NCI-H1105 (cell line): ENCODE measurements around the gene KIR2DL4.
"Not testable (repeated sequence)": the region's sequence is repeated elsewhere in the genome, so short reads cannot be mapped to it uniquely, and the experiment has no call there.

Experiments used
- DNase-seq: peaks from one replicate; lab custom pipeline; 2025; lab: John Stamatoyannopoulos, UW

Gene KIR2DL4

GRCh38 chr19:54804571-54804970 lies 1.2 kb downstream of the KIR2DL4 start:
- DNase-seq, result no peak

GRCh38 chr19:54805665-54806515 lies 2.5 kb downstream of the KIR2DL4 start:
- no peak for DNase-seq

- DNase-seq, result no peak
Measured at GRCh38 chr19:54806516-54806838, 3.1 kb downstream of the KIR2DL4 start.

GRCh38 chr19:54814571-54814970 lies 11.2 kb downstream of the KIR2DL4 start:
- not testable (repeated sequence) for DNase-seq

GRCh38 chr19:54816251-54816650 lies 12.8 kb downstream of the KIR2DL4 start, which contains the start of gene KIR3DL1:
KIR3DL1 (plus strand) TSS chr19:54816468.
- not testable (repeated sequence) for DNase-seq

GRCh38 chr19:54817670-54818536 lies 14.5 kb downstream of the KIR2DL4 start:
- DNase-seq, result no peak

- DNase-seq, result not testable (repeated sequence)
Measured at GRCh38 chr19:54824416-54824815, 21.0 kb downstream of the KIR2DL4 start.

GRCh38 chr19:54825326-54825725 lies 21.9 kb downstream of the KIR2DL4 start:
- DNase-seq, result not testable (repeated sequence)

GRCh38 chr19:54828064-54828463 lies 24.7 kb downstream of the KIR2DL4 start:
- DNase-seq, result not testable (repeated sequence)

- not testable (repeated sequence) for DNase-seq
Measured at GRCh38 chr19:54832496-54832895, 29.1 kb downstream of the KIR2DL4 start, which contains the start of gene KIR2DS4. KIR2DS4 (plus strand) TSS chr19:54832676.

GRCh38 chr19:54835126-54835525 lies 31.7 kb downstream of the KIR2DL4 start:
- not testable (repeated sequence) for DNase-seq

- DNase-seq, result not testable (repeated sequence)
Measured at GRCh38 chr19:54837522-54837921, 34.1 kb downstream of the KIR2DL4 start.

GRCh38 chr19:54843171-54843570 lies 39.8 kb downstream of the KIR2DL4 start:
- not testable (repeated sequence) for DNase-seq

GRCh38 chr19:54850061-54850640 lies 46.7 kb downstream of the KIR2DL4 start, which contains the start of gene KIR3DL2:
KIR3DL2 (plus strand) TSS chr19:54850443; CDS start chr19:54850476, 33 bp downstream.
- not testable (repeated sequence) for DNase-seq

GRCh38 chr19:54850930-54851329 lies 47.5 kb downstream of the KIR2DL4 start:
- no peak for DNase-seq

GRCh38 chr19:54851353-54851752 lies 47.9 kb downstream of the KIR2DL4 start:
- no peak for DNase-seq

GRCh38 chr19:54855241-54855640 lies 51.8 kb downstream of the KIR2DL4 start:
- DNase-seq, result not testable (repeated sequence)

GRCh38 chr19:54858476-54858875 lies 55.1 kb downstream of the KIR2DL4 start:
- DNase-seq, result not testable (repeated sequence)

- not testable (repeated sequence) for DNase-seq
Measured at GRCh38 chr19:54859421-54859820, 56.0 kb downstream of the KIR2DL4 start.

GRCh38 chr19:54863459-54863858 lies 60.0 kb downstream of the KIR2DL4 start:
- DNase-seq, result not testable (repeated sequence)
